Measurements from ENCODE around the gene LRRC7. TPM values are rescaled to one million over a fixed set of nuclear protein-coding genes. Genes with fewer than 3 reads are reported as not detected.
A peak's percentile ranks its signal among the peaks of the same experiment; 100 is the strongest.

Gene LRRC7
- total RNA-seq, 1 donor from 2014 or later: not detected

DNA sequence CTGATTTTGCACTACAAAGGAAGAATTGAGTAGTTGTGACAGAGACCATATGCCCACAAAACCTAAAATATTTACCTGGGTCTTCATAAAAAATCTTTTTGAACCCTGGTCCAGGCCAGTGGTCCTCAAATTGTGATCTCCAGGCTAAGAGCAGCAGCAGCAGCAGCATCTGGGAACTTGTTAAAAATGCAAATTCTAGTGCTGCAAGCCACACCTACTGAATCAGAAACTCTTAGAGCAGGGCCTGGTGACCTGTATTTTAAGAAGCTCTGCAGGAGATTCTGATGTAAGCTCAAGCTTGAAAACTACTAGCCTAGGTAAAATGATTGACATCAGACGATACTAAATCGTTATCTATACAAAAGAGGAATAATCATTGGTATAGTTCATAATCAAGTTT lies 112.2 kb downstream of the LRRC7 start:
- Mint-ChIP-seq H3K36me3 (ENCODE audit: low read depth, unreplicated experiment) (no peaks in the 10 kb centered on the region), H3K9me3 (ENCODE audit: unreplicated experiment) (no peaks in the 10 kb centered on the region), H3K27ac (ENCODE audit: unreplicated experiment) (no peak overlapping the region), H3K27me3 (ENCODE audit: unreplicated experiment) (peaks cover 1% of the 10 kb centered on the region), H3K4me3 (ENCODE audit: unreplicated experiment) (no peak overlapping the region), H3K4me1 (ENCODE audit: unreplicated experiment) (no peaks in the 10 kb centered on the region)
- TF ChIP-seq, protein P1, sequence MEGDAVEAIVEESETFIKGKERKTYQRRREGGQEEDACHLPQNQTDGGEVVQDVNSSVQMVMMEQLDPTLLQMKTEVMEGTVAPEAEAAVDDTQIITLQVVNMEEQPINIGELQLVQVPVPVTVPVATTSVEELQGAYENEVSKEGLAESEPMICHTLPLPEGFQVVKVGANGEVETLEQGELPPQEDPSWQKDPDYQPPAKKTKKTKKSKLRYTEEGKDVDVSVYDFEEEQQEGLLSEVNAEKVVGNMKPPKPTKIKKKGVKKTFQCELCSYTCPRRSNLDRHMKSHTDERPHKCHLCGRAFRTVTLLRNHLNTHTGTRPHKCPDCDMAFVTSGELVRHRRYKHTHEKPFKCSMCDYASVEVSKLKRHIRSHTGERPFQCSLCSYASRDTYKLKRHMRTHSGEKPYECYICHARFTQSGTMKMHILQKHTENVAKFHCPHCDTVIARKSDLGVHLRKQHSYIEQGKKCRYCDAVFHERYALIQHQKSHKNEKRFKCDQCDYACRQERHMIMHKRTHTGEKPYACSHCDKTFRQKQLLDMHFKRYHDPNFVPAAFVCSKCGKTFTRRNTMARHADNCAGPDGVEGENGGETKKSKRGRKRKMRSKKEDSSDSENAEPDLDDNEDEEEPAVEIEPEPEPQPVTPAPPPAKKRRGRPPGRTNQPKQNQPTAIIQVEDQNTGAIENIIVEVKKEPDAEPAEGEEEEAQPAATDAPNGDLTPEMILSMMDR (IDR thresholded peaks at IDR 0.05; ENCODE audit: unreplicated experiment): no peak
- DNase-seq (ENCODE audit: low spot score): no peak

DNA sequence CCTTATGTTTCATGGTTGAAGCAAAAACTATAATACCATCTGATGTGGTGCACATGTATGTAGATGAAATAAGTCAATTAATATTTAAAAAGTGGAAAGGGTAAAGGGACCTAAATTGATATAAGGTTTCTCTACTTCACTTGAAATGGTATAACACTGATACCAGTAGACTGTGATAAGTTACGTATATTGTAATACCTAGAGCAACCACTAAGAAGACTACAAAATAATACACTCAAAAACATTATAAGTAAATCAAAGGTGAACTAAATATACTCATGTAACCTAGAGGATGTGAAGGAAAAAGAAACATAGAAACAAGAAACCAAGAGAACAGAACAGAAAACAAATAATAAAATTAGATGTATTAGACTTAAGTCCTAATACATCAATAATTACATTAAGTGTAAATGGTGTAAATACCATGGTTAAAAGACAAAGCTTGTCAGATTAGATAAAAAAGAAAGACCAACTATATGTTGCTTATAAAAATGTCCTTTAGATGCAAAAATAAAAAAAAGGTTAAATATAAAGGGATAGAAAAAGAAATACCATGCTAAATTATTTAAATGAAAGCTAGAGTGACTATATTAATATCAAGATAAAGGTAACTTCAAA lies 118.8 kb downstream of the LRRC7 start:
- DNase-seq (ENCODE audit: low spot score): no peak
- no peaks in the 10 kb centered on the region for H3K4me1 Mint-ChIP-seq (ENCODE audit: unreplicated experiment)
- no peaks in the 10 kb centered on the region for H3K36me3 Mint-ChIP-seq (ENCODE audit: low read depth, unreplicated experiment)
- no peak overlapping the region for H3K27ac Mint-ChIP-seq (ENCODE audit: unreplicated experiment)
- peaks cover 1% of the 10 kb centered on the region for H3K27me3 Mint-ChIP-seq (ENCODE audit: unreplicated experiment)
- H3K4me3 Mint-ChIP-seq (ENCODE audit: unreplicated experiment): no peak overlapping the region
- TF ChIP-seq, protein P1 (IDR thresholded peaks at IDR 0.05; ENCODE audit: unreplicated experiment): peak; percentile 38
- H3K9me3 Mint-ChIP-seq (ENCODE audit: unreplicated experiment): no peaks in the 10 kb centered on the region

DNA sequence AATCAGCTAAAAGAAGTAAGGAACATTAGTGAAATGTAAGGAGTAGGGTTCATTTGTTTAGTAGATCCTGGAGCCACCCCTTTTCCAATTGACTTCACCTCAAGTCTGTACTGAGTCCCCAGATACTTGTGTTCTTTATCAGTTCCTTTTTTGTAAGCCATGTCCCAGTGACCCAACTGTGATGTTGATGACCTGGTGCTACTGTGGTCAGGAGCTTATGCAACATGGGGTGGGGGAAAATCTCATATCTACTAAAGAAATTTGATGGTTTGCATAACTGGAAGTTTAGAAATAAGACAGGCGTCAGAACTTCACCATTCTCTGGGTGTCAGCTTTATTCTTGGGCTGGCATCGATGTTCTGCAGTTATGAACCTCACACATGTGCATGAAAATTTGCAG lies 120.5 kb downstream of the LRRC7 start:
- no peak for DNase-seq (ENCODE audit: low spot score)
- no peaks in the 10 kb centered on the region for H3K27me3 Mint-ChIP-seq (ENCODE audit: unreplicated experiment)
- H3K4me1 Mint-ChIP-seq (ENCODE audit: unreplicated experiment): no peaks in the 10 kb centered on the region
- H3K36me3 Mint-ChIP-seq (ENCODE audit: low read depth, unreplicated experiment): no peaks in the 10 kb centered on the region
- no peaks in the 10 kb centered on the region for H3K9me3 Mint-ChIP-seq (ENCODE audit: unreplicated experiment)
- TF ChIP-seq, protein P1 (IDR thresholded peaks at IDR 0.05; ENCODE audit: unreplicated experiment): no peak
- no peak overlapping the region for H3K27ac Mint-ChIP-seq (ENCODE audit: unreplicated experiment)
- H3K4me3 Mint-ChIP-seq (ENCODE audit: unreplicated experiment): no peak overlapping the region

DNA sequence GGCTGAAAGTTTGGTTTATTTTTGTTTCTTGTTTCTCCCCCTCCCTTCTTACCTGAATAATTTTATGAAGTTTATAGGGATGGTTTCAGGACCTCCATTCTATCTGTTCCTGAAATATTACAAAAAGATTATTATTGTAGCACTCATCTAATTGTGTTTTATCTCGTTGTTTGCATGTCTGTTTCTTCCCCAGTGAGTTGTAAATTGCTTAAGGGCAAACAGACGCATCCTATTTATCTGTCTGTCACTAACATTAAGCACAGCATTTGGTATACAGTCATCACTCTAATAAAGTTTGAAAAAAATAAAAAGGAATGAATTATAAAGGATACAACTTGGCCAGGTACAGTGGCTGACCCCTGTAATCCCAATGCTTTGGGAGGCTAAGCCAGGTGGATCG lies 123.5 kb downstream of the LRRC7 start:
- H3K27ac Mint-ChIP-seq (ENCODE audit: unreplicated experiment): no peak overlapping the region
- H3K36me3 Mint-ChIP-seq (ENCODE audit: low read depth, unreplicated experiment): no peaks in the 10 kb centered on the region
- H3K27me3 Mint-ChIP-seq (ENCODE audit: unreplicated experiment): no peaks in the 10 kb centered on the region
- H3K4me1 Mint-ChIP-seq (ENCODE audit: unreplicated experiment): no peaks in the 10 kb centered on the region
- no peak overlapping the region for H3K4me3 Mint-ChIP-seq (ENCODE audit: unreplicated experiment)
- no peaks in the 10 kb centered on the region for H3K9me3 Mint-ChIP-seq (ENCODE audit: unreplicated experiment)
- TF ChIP-seq, protein P1 (IDR thresholded peaks at IDR 0.05; ENCODE audit: unreplicated experiment): no peak
- no peak for DNase-seq (ENCODE audit: low spot score)

DNA sequence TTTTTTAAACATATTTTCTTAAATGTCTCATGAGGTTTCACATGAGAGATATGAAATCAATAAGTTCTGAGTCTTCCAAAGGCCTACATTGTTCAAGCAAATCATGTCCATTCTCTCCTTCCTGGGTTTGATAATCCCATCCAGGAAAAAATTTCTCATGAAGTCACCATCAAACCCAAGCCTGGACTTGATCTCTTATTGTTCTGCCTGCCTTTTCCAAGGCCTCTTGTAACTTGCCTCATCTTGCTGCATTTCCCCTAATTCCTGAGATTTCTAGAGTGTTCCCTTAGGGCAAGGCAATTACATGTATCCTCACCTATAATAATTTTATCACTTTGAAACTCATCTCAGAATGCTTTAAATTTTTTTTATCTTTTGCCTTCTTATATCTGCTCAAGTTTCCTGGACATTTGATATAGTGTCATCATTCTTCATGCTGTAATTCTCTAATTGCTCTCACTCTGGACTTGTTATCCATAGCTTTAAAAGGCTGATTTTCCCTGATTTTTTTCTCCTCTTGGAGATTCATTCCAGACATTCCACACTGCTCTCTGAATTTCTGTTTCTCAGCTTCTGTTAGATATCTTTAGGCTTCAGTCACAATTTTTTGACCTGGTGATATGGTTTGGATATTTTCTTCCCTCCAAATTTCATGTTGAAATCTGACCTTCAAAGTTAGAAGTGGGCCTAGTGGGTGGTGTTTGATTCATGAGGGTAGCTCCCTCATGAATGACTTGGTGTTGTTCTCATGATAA lies 126.4 kb downstream of the LRRC7 start:
- H3K4me1 Mint-ChIP-seq (ENCODE audit: unreplicated experiment): no peaks in the 10 kb centered on the region
- no peaks in the 10 kb centered on the region for H3K9me3 Mint-ChIP-seq (ENCODE audit: unreplicated experiment)
- TF ChIP-seq, protein P1 (IDR thresholded peaks at IDR 0.05; ENCODE audit: unreplicated experiment): no peak
- H3K27me3 Mint-ChIP-seq (ENCODE audit: unreplicated experiment): no peaks in the 10 kb centered on the region
- H3K4me3 Mint-ChIP-seq (ENCODE audit: unreplicated experiment): no peak overlapping the region
- H3K27ac Mint-ChIP-seq (ENCODE audit: unreplicated experiment): no peak overlapping the region
- H3K36me3 Mint-ChIP-seq (ENCODE audit: low read depth, unreplicated experiment): no peaks in the 10 kb centered on the region
- DNase-seq (ENCODE audit: low spot score): no peak

Measured in endothelial cell (in vitro differentiated cells).